HFF-Myc (cell line): ENCODE measurements around the gene NUCB1.

ENCODE experiments used
- DNase-seq: peaks from one replicate; pipeline ENCODE4 v3.0.0-alpha.2; 2011; ENCODE audit warnings: low read depth; ENCODE audit errors: extremely low read depth
- H3K4me3 ChIP-seq: replicated peaks from 2 replicates; pipeline ENCODE4 v1.5.1; 2011; ENCODE audit warnings: low read depth, mild to moderate bottlenecking, control low read depth, low read length
- CTCF ChIP-seq: IDR thresholded peaks from 2 replicates; pipeline ENCODE4 v1.5.1; 2012; ENCODE audit warnings: mild to moderate bottlenecking, low read depth, low read length, control low read depth; ENCODE audit errors: missing control alignments

NUCB1 gene

GRCh38 chr19:48899781-48900476 is at the start of gene NUCB1:
TSS of gene NUCB1 (plus strand) at chr19:48900312. CDS start at chr19:48900797, 485 bp downstream.
- TF ChIP-seq CTCF: no peak
- peak; percentile 97 for DNase-seq
- peak within 1 kb of the TSS; percentile 61 for H3K4me3 ChIP-seq

GRCh38 chr19:48852292-48852691 is 47.8 kb upstream of the NUCB1 start:
- no peak for TF ChIP-seq CTCF
- no peak for DNase-seq
- no peak overlapping the region for H3K4me3 ChIP-seq

- no peak for DNase-seq
- no peak for TF ChIP-seq CTCF
- no peak overlapping the region for H3K4me3 ChIP-seq
Measured at GRCh38 chr19:48853483-48853882, 46.6 kb upstream of the NUCB1 start.

- no peak overlapping the region for H3K4me3 ChIP-seq
- no peak for DNase-seq
- no peak for TF ChIP-seq CTCF
Measured at GRCh38 chr19:48854103-48854502, 46.0 kb upstream of the NUCB1 start.

- H3K4me3 ChIP-seq: no peak overlapping the region
- DNase-seq: no peak
- TF ChIP-seq CTCF: no peak
Measured at GRCh38 chr19:48856921-48857320, 43.2 kb upstream of the NUCB1 start.

GRCh38 chr19:48858984-48859710 is 41.0 kb upstream of the NUCB1 start:
- no peak for DNase-seq
- TF ChIP-seq CTCF: no peak
- H3K4me3 ChIP-seq: no peak overlapping the region
